Sigmoid colon (tissue), 7 donors: ENCODE measurements around the gene SPTAN1. TPM values are rescaled to one million over a fixed set of nuclear protein-coding genes. Genes with fewer than 3 reads are reported as not detected.

ENCODE experiments used
- DNase-seq: peaks from one replicate; pipeline ENCODE4 v3.0.0-alpha.2; 2019
- H3K27ac ChIP-seq, 4 donors: fragments of 200-600 bp; sonication (generic); one replicate each; pipeline ENCODE4 v1.5.1; 2016 to 2019; ENCODE audit warnings: mild to moderate bottlenecking in 1 of 4
- H3K27me3 ChIP-seq, 3 donors: fragments of 200-600 bp; sonication (generic); one replicate each; pipeline ENCODE4 v1.5.1; 2019; ENCODE audit warnings: mild to moderate bottlenecking in 1 of 3
- H3K36me3 ChIP-seq, 4 donors: fragments of 200-600 bp; sonication (generic); one replicate each; pipeline ENCODE4 v1.5.1; 2016 to 2019
- H3K4me1 ChIP-seq, 4 donors: fragments of 200-600 bp; sonication (generic); one replicate each; pipeline ENCODE4 v1.5.1; 2017 to 2019
- H3K4me3 ChIP-seq, 4 donors: fragments of 200-600 bp; sonication (generic); one replicate each; pipeline ENCODE4 v1.5.1; 2017 to 2019; ENCODE audit warnings: mild to moderate bottlenecking in 2 of 4, moderate library complexity in 1 of 4
- H3K9me3 ChIP-seq, 4 donors: fragments of 200-600 bp in 3 of 4; sonication (generic) in 3 of 4; one replicate each; pipeline versions ENCODE4 v1.5.1 to v1.6.1; 2013 to 2019
- EP300 ChIP-seq, 4 donors: sonication (generic); formaldehyde crosslinking; IDR thresholded peaks; one replicate each; pipeline ENCODE4 v1.6.1; 2017; ENCODE audit warnings: antibody characterized with exemption in 4 of 4
- POLR2A ChIP-seq, 2 donors: fragments of 450-650 bp; IDR thresholded peaks; one replicate each; pipeline ENCODE4 v1.6.1; 2016; ENCODE audit warnings: antibody characterized with exemption in 2 of 2, mild to moderate bottlenecking in 2 of 2, moderate library complexity in 2 of 2
- POLR2AphosphoS5 ChIP-seq, 4 donors: sonication (generic); formaldehyde crosslinking; IDR thresholded peaks; one replicate each; pipeline ENCODE4 v1.6.1; 2017; ENCODE audit warnings: antibody characterized with exemption in 4 of 4
- WGBS, 2 donors: extraction: QIAGEN DNeasy Blood & Tissue Kit; methylation state at CpG; one replicate each; pipeline ENCODE4 v1.1.7; 2013; 5-methylcytosine and 5-hydroxymethylcytosine counted together
- intact Hi-C: fragments of 100-400 bp; cut with DNase I; formaldehyde crosslinking; loops from one replicate; pipeline ENCODE4 v1.15.1; 2023
- polyA plus RNA-seq, 3 donors: library from polyadenylated mRNA; stranded (reverse); fragments of 200-250 nt; gene quantifications; one replicate each; pipeline ENCODE4 v1.2.3, GENCODE V29; 2013
- total RNA-seq, 4 donors: library from RNA; depleted of rRNA; stranded (reverse); fragments of >200 nt; gene quantifications; one replicate each; pipeline ENCODE4 v1.1.0, GENCODE V29; 2016
- TF ChIP-seq, protein P1 (sequence below), 4 experiments: fragments of 450-650 bp in 3 of 4; fragments of 200-600 bp in 1 of 4; IDR thresholded peaks; one replicate each; pipeline ENCODE4 v1.5.1; 2016 to 2019; ENCODE audit warnings: antibody characterized with exemption in 4 of 4, mild to moderate bottlenecking in 3 of 4, moderate library complexity in 2 of 4
- donor health status: healthy with polysubstance abuse.
- donor health status: Bipolar disorder and iron deficiency.
- donor health status: healthy.

SPTAN1 gene
- total and polyA plus RNA-seq, 7 donors = 43.5 to 306 (median 154) TPM

DNA sequence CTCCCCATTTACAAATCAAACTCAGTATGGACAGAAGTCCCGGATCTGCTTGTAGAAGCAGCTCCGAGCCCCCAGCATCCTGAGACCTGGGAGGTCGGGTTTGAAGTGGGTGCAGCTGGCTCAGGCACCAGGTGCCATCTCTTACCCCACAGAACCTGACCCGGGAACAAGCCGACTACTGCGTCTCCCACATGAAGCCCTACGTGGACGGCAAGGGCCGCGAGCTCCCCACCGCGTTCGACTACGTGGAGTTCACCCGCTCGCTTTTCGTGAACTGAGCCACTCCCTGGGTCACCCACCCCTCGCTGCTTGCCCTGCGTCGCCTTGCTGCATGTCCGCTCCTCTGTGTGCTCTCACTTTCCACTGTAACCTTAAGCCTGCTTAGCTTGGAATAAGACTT is 80.7 kb downstream of the SPTAN1 start:
- intact Hi-C loops = loop anchor here (10.0 kb wide), 1 partner anchor 1592 kb away; no protein-coding TSS in a partner anchor
- Histone ChIP-seq H3K27ac (no peak overlapping the region), H3K9me3 (no peaks in the 10 kb centered on the region), H3K27me3 (no peaks in the 10 kb centered on the region), H3K4me3 (no peak overlapping the region), H3K4me1 (peaks cover 0 to 34% (median 31%) of the 10 kb centered on the region in 4 donors), H3K36me3 (peaks cover 46 to 66% (median 58%) of the 10 kb centered on the region in 4 donors)
- TF ChIP-seq POLR2AphosphoS5 (IDR thresholded peaks at IDR 0.05) (no peak), POLR2A (IDR thresholded peaks at IDR 0.05) (no peak), EP300 (IDR thresholded peaks at IDR 0.05) (no peak)
- TF ChIP-seq, protein P1, sequence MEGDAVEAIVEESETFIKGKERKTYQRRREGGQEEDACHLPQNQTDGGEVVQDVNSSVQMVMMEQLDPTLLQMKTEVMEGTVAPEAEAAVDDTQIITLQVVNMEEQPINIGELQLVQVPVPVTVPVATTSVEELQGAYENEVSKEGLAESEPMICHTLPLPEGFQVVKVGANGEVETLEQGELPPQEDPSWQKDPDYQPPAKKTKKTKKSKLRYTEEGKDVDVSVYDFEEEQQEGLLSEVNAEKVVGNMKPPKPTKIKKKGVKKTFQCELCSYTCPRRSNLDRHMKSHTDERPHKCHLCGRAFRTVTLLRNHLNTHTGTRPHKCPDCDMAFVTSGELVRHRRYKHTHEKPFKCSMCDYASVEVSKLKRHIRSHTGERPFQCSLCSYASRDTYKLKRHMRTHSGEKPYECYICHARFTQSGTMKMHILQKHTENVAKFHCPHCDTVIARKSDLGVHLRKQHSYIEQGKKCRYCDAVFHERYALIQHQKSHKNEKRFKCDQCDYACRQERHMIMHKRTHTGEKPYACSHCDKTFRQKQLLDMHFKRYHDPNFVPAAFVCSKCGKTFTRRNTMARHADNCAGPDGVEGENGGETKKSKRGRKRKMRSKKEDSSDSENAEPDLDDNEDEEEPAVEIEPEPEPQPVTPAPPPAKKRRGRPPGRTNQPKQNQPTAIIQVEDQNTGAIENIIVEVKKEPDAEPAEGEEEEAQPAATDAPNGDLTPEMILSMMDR (IDR thresholded peaks at IDR 0.05) = no peak
- WGBS, 2 donors = 95 to 96% methylated on average over 21 of the region's 21 CpGs
- DNase-seq = no peak

DNA sequence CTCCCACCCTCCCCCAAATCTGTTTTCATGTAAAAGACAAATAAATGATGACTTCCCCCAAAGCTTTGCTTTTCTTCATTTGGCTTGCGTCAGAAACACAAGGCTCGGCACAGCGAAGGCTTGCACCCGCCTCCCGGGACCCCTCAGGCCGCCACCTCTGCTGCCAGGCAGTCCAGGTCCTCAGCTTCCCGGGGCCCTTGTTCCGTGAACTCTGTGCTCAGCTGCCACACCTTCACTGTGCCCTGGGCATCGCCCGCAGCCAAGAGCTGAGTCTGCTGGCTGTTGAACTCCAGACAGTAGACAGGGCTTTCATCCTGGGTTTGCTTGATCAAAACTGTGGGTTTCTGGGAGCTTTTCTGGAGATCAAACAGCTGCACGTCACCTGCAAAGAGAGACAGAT is 81.2 kb downstream of the SPTAN1 start:
- WGBS, 2 donors = 83 to 88% methylated on average over 11 of the region's 11 CpGs
- Histone ChIP-seq H3K9me3 (no peaks in the 10 kb centered on the region), H3K4me1 (peaks cover 0 to 29% (median 27%) of the 10 kb centered on the region in 4 donors), H3K36me3 (peaks cover 44 to 64% (median 56%) of the 10 kb centered on the region in 4 donors), H3K27ac (no peak overlapping the region), H3K4me3 (no peak overlapping the region), H3K27me3 (no peaks in the 10 kb centered on the region)
- TF ChIP-seq POLR2A (IDR thresholded peaks at IDR 0.05) (no peak), EP300 (IDR thresholded peaks at IDR 0.05) (no peak), POLR2AphosphoS5 (IDR thresholded peaks at IDR 0.05) (no peak)
- TF ChIP-seq, protein P1 (IDR thresholded peaks at IDR 0.05) = no peak
- intact Hi-C loops = loop anchor here (10.0 kb wide), 1 partner anchor 1591 kb away; no protein-coding TSS in a partner anchor
- no peak for DNase-seq

DNA sequence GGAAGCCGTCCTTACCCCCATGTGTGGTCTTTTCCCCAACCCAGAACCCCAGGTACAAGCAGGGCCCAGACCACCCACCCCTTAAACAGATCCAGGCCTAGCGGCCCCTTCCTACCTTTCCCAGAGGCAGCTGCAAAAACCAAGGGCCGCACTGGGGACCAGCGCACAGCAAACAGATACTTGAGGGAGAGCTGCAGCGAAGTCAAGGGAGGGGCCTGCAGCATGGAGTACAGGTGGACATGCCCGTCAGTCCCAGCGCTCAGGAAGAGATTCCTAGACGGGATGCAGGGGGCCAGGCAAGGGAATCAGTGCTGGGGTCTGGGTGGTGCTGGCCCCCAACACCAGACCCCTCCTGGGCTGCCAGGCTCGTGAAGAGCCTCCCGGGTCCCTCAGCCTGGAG is 81.7 kb downstream of the SPTAN1 start:
- 93 to 94% methylated on average over 10 of the region's 10 CpGs for WGBS, 2 donors
- no peaks in the 10 kb centered on the region for H3K9me3 ChIP-seq
- peak overlapping the region; percentile 75 to 91 (median 80) for H3K27ac ChIP-seq
- intact Hi-C loops = loop anchor here (10.0 kb wide), 1 partner anchor 1591 kb away; no protein-coding TSS in a partner anchor
- no peaks in the 10 kb centered on the region for H3K27me3 ChIP-seq
- TF ChIP-seq POLR2A (IDR thresholded peaks at IDR 0.05) = no peak
- TF ChIP-seq POLR2AphosphoS5 (IDR thresholded peaks at IDR 0.05) = no peak
- no peak for TF ChIP-seq EP300 (IDR thresholded peaks at IDR 0.05)
- TF ChIP-seq, protein P1 (IDR thresholded peaks at IDR 0.05) = no peak
- peaks cover 0 to 26% (median 23%) of the 10 kb centered on the region in 4 donors for H3K4me1 ChIP-seq
- H3K4me3 ChIP-seq = no peak overlapping the region
- peaks cover 44 to 64% (median 51%) of the 10 kb centered on the region in 4 donors for H3K36me3 ChIP-seq
- no peak for DNase-seq

DNA sequence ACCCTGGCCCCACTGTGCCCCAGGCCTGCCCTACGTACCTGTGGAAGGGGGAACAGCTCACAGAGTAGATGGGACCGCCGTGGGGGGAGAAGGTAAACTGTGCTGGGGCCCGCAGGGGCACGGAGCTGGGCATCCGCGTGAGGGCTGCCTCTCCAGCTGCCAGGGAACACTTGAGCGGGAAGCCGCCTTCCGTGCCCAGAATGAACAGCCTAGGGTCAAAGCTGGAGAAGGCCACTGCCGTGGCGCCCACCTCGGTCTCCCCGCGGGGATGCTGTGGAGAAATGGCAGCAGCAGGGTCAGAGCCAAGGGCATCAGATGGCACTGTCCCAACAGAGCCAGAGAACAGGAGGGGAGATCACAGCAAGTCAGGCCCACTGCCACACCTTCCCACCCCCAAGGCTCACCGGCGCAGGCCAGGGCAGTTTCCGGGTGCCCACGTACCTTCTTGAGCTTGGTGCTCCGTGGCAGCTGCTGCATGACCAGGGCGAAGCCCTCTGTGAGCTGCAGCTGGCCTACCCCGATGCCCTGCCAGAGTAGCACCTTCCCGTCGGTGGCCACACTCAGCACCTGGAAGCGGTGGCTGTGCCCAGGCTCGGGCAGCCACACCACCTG is 82.4 kb downstream of the SPTAN1 start:
- Histone ChIP-seq H3K4me3 (no peak overlapping the region), H3K4me1 (peaks cover 0 to 26% (median 22%) of the 10 kb centered on the region in 4 donors), H3K36me3 (peaks cover 37 to 61% (median 47%) of the 10 kb centered on the region in 4 donors), H3K9me3 (no peaks in the 10 kb centered on the region), H3K27me3 (no peaks in the 10 kb centered on the region), H3K27ac (peak overlapping the region; percentile 75 to 91 (median 80))
- TF ChIP-seq POLR2A (IDR thresholded peaks at IDR 0.05) (no peak), POLR2AphosphoS5 (IDR thresholded peaks at IDR 0.05) (no peak), EP300 (IDR thresholded peaks at IDR 0.05) (no peak)
- TF ChIP-seq, protein P1 (IDR thresholded peaks at IDR 0.05) = no peak
- 56 to 84% methylated on average over 26 of the region's 26 CpGs for WGBS, 2 donors
- DNase-seq = no peak
- intact Hi-C loops = loop anchor here (10.0 kb wide), 1 partner anchor 1590 kb away; no protein-coding TSS in a partner anchor
